ENCODE measurements around the gene SLC44A3. TPM values are rescaled to one million over a fixed set of nuclear protein-coding genes. Genes with fewer than 3 reads are reported as not detected.
A peak's percentile ranks its signal among the peaks of the same experiment; 100 is the strongest.

SLC44A3 gene
- polyA plus RNA-seq, 1 of the 3 experiments (the other 2 are of a cell fraction) = 2.6 TPM

DNA sequence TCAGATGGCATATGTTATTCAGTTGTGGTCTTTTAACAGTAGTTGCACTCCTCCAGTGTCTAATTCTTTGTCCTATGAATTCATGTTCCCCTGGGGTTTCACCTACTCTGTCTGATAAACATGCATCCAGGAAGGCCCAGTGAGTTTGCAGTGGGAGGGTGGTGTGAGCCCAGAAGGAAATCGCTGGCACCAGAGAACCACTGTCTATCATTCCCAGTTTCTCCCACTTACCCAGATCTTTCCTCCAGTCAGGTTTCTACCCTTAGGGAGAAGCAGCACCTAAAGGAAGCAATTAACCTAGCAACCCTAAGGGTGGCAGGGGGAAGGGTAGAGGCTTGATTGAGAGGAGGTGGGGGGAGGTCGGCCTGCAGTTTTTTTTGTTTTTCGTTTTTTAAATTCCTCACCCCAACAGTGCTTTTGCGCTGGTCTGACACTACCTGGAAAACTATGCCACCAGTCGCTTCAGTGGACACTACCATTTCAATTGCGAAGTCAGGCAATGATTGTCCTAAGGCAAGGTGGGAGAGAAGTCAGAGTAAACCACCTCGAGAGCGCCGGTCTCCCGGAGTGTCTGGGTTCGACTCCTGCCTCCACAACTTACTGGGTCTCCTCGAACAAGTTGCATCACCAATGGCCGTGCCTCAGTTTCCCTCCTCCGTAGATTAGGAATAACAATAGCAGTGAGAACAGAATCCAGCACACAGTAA lies 766 bp upstream of the SLC44A3 start:
- peak overlapping the region; percentile 47; the same call in 1 of the 2 replicates for H3K9ac ChIP-seq
- no peaks in the 10 kb centered on the region for H3K27me3 ChIP-seq (ENCODE audit: insufficient read depth)
- CTCF ChIA-PET = interaction anchor here (0.7 to 3.8 kb wide), 8 partner anchors 12 to 338 kb away, joined by 3 to 19 read pairs (median 8); no protein-coding TSS in a partner anchor

DNA sequence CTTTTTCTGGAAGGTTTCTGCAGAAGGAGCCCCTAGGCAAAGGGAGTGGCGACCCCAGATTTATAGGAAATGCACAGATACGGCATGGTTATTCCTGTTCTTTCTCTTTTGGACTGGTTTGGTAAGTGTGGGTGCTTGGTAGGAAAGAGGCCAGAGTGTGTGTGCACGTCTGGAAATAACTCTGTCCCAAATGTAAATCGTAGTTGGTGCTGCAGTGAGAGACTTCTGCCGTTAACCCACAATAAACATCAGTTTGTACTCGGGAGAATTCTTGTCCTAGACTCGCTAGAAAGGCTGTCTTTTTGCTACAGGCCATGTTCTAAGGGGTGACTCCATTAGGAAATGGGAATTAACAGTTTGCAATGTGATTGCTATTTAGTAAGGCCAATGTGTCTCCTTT lies 779 bp downstream of the SLC44A3 start:
- no peaks in the 10 kb centered on the region; the same call in 1 of the 2 replicates for H3K9me3 ChIP-seq
- no peak overlapping the region for H2AFZ ChIP-seq (ENCODE audit: low read depth)
- POLR2A ChIA-PET = no interaction called here
- peak overlapping the region; percentile 68 to 72; a peak in 3 of 4 replicates for H3K4me3 ChIP-seq (ENCODE audit: low read depth in 2 of 2, low read length in 1 of 2)
- no peak overlapping the region for H3K9ac ChIP-seq
- WGBS (ENCODE audit: low lambda C conversion rate) = 81% methylated on average over 7 of the region's 7 CpGs
- no peaks in the 10 kb centered on the region for H3K27me3 ChIP-seq (ENCODE audit: insufficient read depth)
- H3F3A ChIP-seq (replicated peaks; ENCODE audit: insufficient read depth) = peaks cover 12% of the 10 kb centered on the region
- H3K27ac ChIP-seq (ENCODE audit: low read depth in 2 of 2, low read length in 1 of 2) = no peak overlapping the region; a peak in 1 of 4 replicates
- H3K4me2 ChIP-seq = no peak overlapping the region
- peaks cover 0 to 26% of the 10 kb centered on the region in 2 experiments; a peak in 2 of 4 replicates for H3K4me1 ChIP-seq (ENCODE audit: control insufficient read depth in 1 of 2, insufficient read depth in 2 of 2, low read depth in 1 of 2, low read length in 1 of 2)
- DNase-seq = no peak
- H3K9me2 ChIP-seq = no peaks in the 10 kb centered on the region
- H3K79me2 ChIP-seq (ENCODE audit: insufficient read depth) = no peaks in the 10 kb centered on the region
- H4K20me1 ChIP-seq (ENCODE audit: insufficient read depth) = no peaks in the 10 kb centered on the region
- no peaks in the 10 kb centered on the region for H3K36me3 ChIP-seq (replicated peaks in 1 of 2; ENCODE audit: control insufficient read depth in 1 of 2, insufficient read depth in 2 of 2, low read length in 1 of 2)
- CTCF ChIA-PET = interaction anchor here (0.6 to 3.8 kb wide), 8 partner anchors 10 to 340 kb away, joined by 3 to 19 read pairs (median 6); no protein-coding TSS in a partner anchor
- TF ChIP-seq NFIC (IDR thresholded peaks at IDR 0.05; ENCODE audit: borderline replicate concordance) (no peak), RCOR1 (IDR thresholded peaks at IDR 0.05; ENCODE audit: low read length) (no peak), RXRA (IDR thresholded peaks at IDR 0.05; ENCODE audit: borderline replicate concordance, low read depth) (no peak), JUND (IDR thresholded peaks at IDR 0.05) (no peak), GABPA (IDR thresholded peaks at IDR 0.05; ENCODE audit: low read depth) (no peak), TCF12 (IDR thresholded peaks at IDR 0.05) (no peak), RFX5 (IDR thresholded peaks at IDR 0.05; ENCODE audit: low read length) (no peak), GATA2 (CRISPR knock-in tag; IDR thresholded peaks at IDR 0.05) (no peak), YY1 (IDR thresholded peaks at IDR 0.05; ENCODE audit: low read depth) (no peak)
- TF ChIP-seq, protein P1, sequence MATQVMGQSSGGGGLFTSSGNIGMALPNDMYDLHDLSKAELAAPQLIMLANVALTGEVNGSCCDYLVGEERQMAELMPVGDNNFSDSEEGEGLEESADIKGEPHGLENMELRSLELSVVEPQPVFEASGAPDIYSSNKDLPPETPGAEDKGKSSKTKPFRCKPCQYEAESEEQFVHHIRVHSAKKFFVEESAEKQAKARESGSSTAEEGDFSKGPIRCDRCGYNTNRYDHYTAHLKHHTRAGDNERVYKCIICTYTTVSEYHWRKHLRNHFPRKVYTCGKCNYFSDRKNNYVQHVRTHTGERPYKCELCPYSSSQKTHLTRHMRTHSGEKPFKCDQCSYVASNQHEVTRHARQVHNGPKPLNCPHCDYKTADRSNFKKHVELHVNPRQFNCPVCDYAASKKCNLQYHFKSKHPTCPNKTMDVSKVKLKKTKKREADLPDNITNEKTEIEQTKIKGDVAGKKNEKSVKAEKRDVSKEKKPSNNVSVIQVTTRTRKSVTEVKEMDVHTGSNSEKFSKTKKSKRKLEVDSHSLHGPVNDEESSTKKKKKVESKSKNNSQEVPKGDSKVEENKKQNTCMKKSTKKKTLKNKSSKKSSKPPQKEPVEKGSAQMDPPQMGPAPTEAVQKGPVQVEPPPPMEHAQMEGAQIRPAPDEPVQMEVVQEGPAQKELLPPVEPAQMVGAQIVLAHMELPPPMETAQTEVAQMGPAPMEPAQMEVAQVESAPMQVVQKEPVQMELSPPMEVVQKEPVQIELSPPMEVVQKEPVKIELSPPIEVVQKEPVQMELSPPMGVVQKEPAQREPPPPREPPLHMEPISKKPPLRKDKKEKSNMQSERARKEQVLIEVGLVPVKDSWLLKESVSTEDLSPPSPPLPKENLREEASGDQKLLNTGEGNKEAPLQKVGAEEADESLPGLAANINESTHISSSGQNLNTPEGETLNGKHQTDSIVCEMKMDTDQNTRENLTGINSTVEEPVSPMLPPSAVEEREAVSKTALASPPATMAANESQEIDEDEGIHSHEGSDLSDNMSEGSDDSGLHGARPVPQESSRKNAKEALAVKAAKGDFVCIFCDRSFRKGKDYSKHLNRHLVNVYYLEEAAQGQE (IDR thresholded peaks at IDR 0.05; ENCODE audit: low read depth, low read length) = no peak

More for the DNA sequence above, 766 bp upstream of the SLC44A3 start:
- Histone ChIP-seq H4K20me1 (ENCODE audit: insufficient read depth) (no peaks in the 10 kb centered on the region), H3K4me2 (peak overlapping the region; percentile 90), H3K4me1 (ENCODE audit: control insufficient read depth in 1 of 2, insufficient read depth in 2 of 2, low read depth in 1 of 2, low read length in 1 of 2) (peaks cover 0 to 26% of the 10 kb centered on the region in 2 experiments; a peak in 2 of 4 replicates), H2AFZ (ENCODE audit: low read depth) (peak overlapping the region; percentile 98; the same call in 1 of the 2 replicates), H3K9me2 (no peaks in the 10 kb centered on the region), H3K4me3 (ENCODE audit: low read depth in 2 of 2, low read length in 1 of 2) (peak overlapping the region; percentile 68 to 72), H3K27ac (ENCODE audit: low read depth in 2 of 2, low read length in 1 of 2) (no peak overlapping the region; a peak in 1 of 4 replicates), H3F3A (replicated peaks; ENCODE audit: insufficient read depth) (peaks cover 12% of the 10 kb centered on the region), H3K79me2 (ENCODE audit: insufficient read depth) (no peaks in the 10 kb centered on the region), H3K36me3 (replicated peaks in 1 of 2; ENCODE audit: control insufficient read depth in 1 of 2, insufficient read depth in 2 of 2, low read length in 1 of 2) (no peaks in the 10 kb centered on the region), H3K9me3 (no peaks in the 10 kb centered on the region; the same call in 1 of the 2 replicates)
- TF ChIP-seq, protein P2, sequence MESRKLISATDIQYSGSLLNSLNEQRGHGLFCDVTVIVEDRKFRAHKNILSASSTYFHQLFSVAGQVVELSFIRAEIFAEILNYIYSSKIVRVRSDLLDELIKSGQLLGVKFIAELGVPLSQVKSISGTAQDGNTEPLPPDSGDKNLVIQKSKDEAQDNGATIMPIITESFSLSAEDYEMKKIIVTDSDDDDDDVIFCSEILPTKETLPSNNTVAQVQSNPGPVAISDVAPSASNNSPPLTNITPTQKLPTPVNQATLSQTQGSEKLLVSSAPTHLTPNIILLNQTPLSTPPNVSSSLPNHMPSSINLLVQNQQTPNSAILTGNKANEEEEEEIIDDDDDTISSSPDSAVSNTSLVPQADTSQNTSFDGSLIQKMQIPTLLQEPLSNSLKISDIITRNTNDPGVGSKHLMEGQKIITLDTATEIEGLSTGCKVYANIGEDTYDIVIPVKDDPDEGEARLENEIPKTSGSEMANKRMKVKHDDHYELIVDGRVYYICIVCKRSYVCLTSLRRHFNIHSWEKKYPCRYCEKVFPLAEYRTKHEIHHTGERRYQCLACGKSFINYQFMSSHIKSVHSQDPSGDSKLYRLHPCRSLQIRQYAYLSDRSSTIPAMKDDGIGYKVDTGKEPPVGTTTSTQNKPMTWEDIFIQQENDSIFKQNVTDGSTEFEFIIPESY (IDR thresholded peaks at IDR 0.05; ENCODE audit: borderline replicate concordance, low read depth) = no peak
- TF ChIP-seq EP300 (IDR thresholded peaks at IDR 0.05; ENCODE audit: borderline replicate concordance in 1 of 2, low read depth in 1 of 2, low read length in 1 of 2) (no peak), RCOR1 (IDR thresholded peaks at IDR 0.05; ENCODE audit: low read length) (no peak), RAD21 (IDR thresholded peaks at IDR 0.05; ENCODE audit: low read length) (no peak), TCF12 (IDR thresholded peaks at IDR 0.05) (no peak), EZH2phosphoT487 (IDR thresholded peaks at IDR 0.05; ENCODE audit: borderline replicate concordance, low read depth) (no peak), FOXM1 (IDR thresholded peaks at IDR 0.05; ENCODE audit: low read depth) (no peak), TAF1 (IDR thresholded peaks at IDR 0.05; ENCODE audit: borderline replicate concordance, low read depth, low read length) (no peak), MXI1 (IDR thresholded peaks at IDR 0.05; ENCODE audit: low read depth, low read length) (no peak), CHD2 (IDR thresholded peaks at IDR 0.05; ENCODE audit: low read length, partially characterized antibody) (no peak), RFX5 (IDR thresholded peaks at IDR 0.05; ENCODE audit: low read length) (no peak), FOXJ3 (CRISPR knock-in tag; IDR thresholded peaks at IDR 0.05) (no peak), NRF1 (IDR thresholded peaks at IDR 0.05; ENCODE audit: low read depth, low read length) (no peak)
- TF ChIP-seq, protein P3, sequence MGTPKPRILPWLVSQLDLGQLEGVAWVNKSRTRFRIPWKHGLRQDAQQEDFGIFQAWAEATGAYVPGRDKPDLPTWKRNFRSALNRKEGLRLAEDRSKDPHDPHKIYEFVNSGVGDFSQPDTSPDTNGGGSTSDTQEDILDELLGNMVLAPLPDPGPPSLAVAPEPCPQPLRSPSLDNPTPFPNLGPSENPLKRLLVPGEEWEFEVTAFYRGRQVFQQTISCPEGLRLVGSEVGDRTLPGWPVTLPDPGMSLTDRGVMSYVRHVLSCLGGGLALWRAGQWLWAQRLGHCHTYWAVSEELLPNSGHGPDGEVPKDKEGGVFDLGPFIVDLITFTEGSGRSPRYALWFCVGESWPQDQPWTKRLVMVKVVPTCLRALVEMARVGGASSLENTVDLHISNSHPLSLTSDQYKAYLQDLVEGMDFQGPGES (IDR thresholded peaks at IDR 0.05; ENCODE audit: low read depth, low read length) = no peak
- TF ChIP-seq, protein P4, sequence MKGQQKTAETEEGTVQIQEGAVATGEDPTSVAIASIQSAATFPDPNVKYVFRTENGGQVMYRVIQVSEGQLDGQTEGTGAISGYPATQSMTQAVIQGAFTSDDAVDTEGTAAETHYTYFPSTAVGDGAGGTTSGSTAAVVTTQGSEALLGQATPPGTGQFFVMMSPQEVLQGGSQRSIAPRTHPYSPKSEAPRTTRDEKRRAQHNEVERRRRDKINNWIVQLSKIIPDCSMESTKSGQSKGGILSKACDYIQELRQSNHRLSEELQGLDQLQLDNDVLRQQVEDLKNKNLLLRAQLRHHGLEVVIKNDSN (IDR thresholded peaks at IDR 0.05; ENCODE audit: borderline replicate concordance, low read depth) = no peak
- no peak for DNase-seq
- POLR2A ChIA-PET = interaction anchor here (0.6 to 0.9 kb wide), 3 partner anchors 107 to 417 kb away, joined by 3 to 5 read pairs (median 4); partner anchors contain the start of gene CNN3
- WGBS (ENCODE audit: low lambda C conversion rate) = 82% methylated on average over 14 of the region's 14 CpGs

All from SK-N-SH (cell line).